GM12873 (cell line): ENCODE measurements around the gene ASXL3.

Experiments used
- CTCF ChIP-seq: IDR thresholded peaks from 2 replicates; pipeline ENCODE4 v1.5.1; 2012; ENCODE audit warnings: low read depth, mild to moderate bottlenecking, moderate library complexity, low read length, control low read depth; ENCODE audit not compliant: insufficient read depth; ENCODE audit errors: missing control alignments

ASXL3 gene

GRCh38 chr18:33755391-33755790, 177.4 kb downstream of the ASXL3 start:
- no peak for TF ChIP-seq CTCF

DNA sequence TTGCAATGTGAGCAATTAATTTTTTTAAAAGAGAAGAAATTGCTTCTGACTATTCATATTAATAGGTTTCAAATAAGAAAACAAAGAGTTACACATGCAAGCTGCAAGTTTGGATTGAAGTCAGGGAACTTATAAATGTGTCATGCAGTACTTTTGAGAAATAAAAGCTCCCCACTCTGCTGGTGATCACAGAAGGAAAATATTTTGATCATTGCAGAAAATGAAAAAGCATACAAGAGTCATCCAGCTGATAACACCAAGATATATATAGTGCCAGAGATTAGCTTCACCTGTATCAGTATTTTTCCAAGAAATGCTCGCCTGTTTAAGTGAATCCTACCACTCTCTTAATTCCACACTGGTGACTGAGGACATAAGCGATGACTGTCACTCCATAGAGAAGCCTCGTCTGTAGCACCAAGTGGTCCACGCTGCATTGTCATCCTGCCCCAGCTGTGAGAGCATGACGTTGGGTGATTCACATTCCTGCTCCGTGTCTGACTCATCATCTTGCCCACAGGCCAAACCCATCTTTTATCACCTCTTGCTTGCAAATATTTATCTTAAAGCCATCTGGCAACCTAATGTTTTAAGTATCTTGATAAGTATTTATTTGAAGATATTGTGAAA, 178.0 kb downstream of the ASXL3 start:
- TF ChIP-seq CTCF, result no peak

- TF ChIP-seq CTCF, result no peak
These were observed 179.0 kb downstream of the ASXL3 start for GRCh38 chr18:33757037-33757436.

GRCh38 chr18:33761363-33761762, 183.3 kb downstream of the ASXL3 start:
- TF ChIP-seq CTCF, result no peak

GRCh38 chr18:33781429-33781828, 203.4 kb downstream of the ASXL3 start:
- no peak for TF ChIP-seq CTCF
